ENCODE measurements around the gene KDM1A. TPM values are rescaled to one million over a fixed set of nuclear protein-coding genes. Genes with fewer than 3 reads are reported as not detected.
"Not testable (repeated sequence)": the region's sequence is repeated elsewhere in the genome, so short reads cannot be mapped to it uniquely, and the experiment has no call there.

The KDM1A gene
- total RNA-seq = 20.0 TPM

GRCh38 chr1:23019094-23019862, at the start of gene KDM1A:
Gene KDM1A, plus strand, starts transcription at chr1:23019468. Its CDS starts 129 bp downstream, at chr1:23019597.
- DNase-seq (ENCODE audit: low spot score) (peak; percentile 98), ATAC-seq (peak; percentile 98)

DNA sequence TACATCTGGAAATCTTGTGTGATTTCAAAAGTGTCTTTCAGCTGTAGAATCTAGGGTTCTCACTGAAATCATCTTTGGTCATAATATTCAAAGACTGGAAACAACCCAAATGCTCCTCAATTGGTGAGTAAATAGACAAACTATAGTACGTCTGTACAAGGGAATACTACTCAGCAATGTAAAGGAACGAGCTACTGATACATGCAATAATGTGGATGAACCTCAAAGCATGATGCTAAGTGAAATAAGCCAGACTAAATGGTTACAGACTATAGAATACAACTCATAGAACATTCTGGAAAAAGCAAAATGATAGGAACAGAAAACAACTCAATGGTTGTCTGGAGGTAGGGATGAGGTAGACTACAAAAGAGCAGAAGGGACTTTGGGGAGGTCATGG, 49.2 kb upstream of the KDM1A start:
- DNase-seq (ENCODE audit: low spot score) = no peak
- no peak for ATAC-seq

DNA sequence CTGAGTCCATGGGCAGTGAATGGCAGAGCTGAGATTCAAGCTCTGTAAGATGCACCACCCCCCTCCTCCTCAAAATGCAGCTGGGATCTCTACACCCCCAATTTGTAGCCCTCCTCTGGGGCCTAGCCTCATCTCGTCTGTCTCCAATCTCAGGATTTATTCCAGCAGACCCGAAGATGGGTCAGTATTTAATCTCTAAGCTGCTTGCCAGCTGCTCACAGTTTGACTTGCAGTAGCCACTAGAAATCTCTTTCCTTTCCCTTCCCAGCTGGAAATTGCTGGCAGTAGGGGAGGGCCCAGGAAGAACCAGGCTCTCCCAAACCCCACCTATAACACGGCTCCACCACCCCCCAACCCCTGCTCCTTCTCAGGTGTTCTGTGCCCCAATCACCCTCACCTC, 48.1 kb upstream of the KDM1A start:
- no peak for DNase-seq (ENCODE audit: low spot score)
- ATAC-seq = no peak

DNA sequence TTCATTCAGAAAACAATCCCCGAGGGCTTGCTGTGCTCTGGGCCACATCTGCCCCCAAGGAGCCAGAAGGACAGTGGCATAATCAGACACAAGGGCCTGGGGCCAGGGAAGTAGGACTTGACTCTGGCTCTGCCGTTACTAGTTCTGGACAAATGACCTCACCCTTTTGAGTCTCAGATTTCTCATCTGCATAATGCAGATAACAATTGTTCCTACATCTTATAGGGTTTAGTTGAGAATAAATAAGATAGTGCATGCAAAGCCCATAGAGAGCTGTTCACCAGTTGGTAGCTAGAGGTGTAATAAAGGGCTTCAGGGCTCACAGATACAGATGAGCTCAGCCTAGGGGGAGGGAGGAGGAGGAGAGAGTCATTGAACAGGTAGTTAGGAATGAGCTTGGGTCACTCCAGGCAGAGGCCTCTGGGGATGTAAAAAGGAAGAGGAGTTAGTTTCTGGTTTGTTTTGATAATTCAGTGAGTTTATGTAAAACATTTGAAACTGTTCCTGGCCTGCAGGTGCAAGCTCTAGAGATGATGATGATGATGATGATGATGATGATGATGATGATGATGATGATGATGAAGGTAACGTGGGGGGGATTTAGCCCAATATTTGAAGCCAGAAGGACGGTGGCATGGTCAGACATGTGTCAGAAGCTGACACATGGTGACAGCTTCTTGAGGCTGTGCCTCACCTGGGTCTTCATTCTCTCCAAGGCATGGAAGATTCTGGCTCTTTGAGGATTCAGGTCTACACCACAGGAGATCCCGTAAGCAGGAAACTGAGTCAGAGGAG, 47.5 kb upstream of the KDM1A start:
- DNase-seq (ENCODE audit: low spot score) (no peak), ATAC-seq (no peak)

DNA sequence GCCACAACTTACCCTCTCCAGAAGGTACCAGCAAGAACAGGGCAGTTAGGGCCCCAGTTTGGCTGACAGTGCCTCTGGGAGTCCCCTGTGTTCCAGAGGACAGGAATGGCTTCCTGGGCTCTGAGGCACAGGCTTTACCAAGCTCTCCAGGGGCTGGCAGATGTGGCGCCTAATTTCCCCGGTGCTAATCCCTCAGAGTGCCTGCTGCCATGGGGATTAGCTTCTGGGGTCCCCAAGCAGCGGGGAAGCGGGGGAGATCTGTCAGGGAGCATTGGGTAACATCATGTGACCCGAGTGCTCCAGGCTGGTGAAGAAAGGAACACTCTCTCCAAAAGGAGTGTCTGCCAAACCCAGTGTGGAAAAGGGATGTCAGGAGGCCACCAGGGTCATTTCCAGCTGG, 46.5 kb upstream of the KDM1A start, which contains the start of gene LACTBL1:
Gene LACTBL1, minus strand, starts transcription at position 107 of the 400 bp plus-strand sequence. CDS start 550 bp downstream, outside the sequence.
- DNase-seq (ENCODE audit: low spot score) (no peak), ATAC-seq (no peak)

DNA sequence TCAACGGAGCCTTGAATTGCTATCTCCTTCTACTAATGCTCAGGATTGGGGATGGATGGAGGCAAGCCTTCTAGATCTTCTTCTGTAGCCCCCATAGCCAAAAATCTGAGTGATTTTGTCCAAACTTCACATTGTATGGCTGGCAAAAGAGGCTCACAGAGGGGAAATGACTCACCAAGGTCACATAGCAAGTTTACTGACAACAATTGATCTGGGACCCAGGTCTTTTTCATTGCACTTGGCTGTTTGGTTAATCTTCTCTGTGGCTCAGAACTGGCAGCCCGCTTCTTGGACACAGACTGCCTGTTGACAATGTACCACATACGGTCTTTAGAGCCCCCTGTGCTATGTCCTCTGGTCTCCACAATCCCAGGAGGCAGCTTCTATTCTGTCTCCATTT, 43.6 kb upstream of the KDM1A start:
- ATAC-seq (no peak), DNase-seq (ENCODE audit: low spot score) (no peak)

GRCh38 chr1:22976127-22976460, 43.2 kb upstream of the KDM1A start:
- ATAC-seq = no peak

DNA sequence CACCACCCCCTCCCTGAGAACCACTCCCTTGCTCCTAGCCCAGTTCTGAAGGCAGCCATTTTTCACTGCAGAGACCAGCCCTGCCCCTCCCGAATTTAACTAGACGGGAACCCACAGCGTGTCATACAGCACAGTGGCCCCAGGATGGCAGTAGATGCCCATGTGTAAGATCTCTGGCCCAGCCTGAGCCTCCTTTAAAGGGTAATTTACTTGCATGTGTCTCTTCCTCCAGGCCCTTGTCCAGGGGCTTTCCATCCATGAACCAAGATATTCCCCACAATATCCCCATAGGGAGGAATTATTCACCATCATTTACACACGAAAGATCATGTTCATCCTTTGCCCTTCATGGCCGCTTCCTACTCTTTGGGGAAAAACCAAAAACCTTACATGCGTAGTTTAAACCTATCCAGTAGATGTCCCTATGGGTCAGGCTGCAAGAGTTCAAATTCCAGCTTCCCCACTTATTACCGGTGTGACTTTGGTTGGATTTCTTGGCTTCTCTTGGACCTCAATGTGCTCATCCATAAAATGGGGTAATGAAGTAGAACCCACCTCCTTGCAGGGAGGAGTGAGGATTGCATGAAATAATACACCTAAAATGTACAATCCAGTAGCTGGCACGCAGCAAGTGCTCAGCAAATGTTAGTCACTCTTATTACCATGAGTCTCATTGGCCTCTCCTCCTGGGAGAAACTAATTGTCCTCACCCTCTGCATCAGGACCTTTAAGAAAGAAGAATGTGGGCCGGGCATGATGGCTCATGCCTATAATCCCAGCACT, 42.6 kb upstream of the KDM1A start:
- DNase-seq (ENCODE audit: low spot score) (peak; percentile 66), ATAC-seq (peak; percentile 99)

More at GRCh38 chr1:22976127-22976460, 43.2 kb upstream of the KDM1A start:
- no peak for DNase-seq (ENCODE audit: low spot score)

GRCh38 chr1:22978299-22978698, 41.0 kb upstream of the KDM1A start:
- no peak for DNase-seq (ENCODE audit: low spot score)
- ATAC-seq = no peak

GRCh38 chr1:22980471-22980790, 38.8 kb upstream of the KDM1A start:
- not testable (repeated sequence) for ATAC-seq; DNase-seq (ENCODE audit: low spot score)

DNA sequence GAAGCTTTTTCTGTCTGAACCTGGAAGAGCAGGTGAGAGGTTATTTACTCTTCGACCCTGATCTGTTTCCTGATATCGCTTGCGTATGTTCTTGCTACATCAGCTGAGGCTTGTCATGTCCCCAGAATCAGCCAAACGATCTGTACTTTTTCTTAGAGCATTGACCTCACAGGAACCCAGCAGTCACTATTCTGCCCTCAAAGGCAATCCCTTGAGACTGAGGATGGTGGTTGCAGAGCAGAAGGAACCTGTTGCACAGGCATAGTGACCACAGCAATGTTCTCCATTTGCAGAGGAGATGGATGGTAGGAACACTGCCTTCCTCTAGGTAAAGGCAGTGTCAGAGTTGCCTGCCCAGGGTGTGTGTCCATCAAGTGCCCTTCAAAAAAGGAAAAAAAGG, 35.3 kb upstream of the KDM1A start:
- DNase-seq (ENCODE audit: low spot score) (no peak), ATAC-seq (no peak)

DNA sequence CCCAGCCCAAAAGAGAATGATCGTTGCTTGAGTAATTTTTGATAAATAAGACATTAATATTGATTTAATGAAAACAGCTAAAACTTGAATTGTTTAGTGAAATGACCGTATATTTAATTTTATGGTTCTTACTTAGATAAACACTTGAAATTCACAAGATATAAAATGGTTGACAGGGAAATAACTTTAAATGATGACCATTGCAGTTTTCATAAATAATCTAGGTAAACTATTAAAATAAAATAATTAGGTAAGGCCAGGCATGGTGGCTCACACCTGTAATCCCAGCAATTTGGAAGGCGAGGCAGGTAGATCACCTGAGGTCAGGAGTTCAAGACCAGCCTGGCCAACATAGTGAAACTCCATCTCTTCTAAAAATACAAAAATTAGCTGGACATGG, 26.9 kb upstream of the KDM1A start:
- DNase-seq (ENCODE audit: low spot score); ATAC-seq: not testable (repeated sequence)

DNA sequence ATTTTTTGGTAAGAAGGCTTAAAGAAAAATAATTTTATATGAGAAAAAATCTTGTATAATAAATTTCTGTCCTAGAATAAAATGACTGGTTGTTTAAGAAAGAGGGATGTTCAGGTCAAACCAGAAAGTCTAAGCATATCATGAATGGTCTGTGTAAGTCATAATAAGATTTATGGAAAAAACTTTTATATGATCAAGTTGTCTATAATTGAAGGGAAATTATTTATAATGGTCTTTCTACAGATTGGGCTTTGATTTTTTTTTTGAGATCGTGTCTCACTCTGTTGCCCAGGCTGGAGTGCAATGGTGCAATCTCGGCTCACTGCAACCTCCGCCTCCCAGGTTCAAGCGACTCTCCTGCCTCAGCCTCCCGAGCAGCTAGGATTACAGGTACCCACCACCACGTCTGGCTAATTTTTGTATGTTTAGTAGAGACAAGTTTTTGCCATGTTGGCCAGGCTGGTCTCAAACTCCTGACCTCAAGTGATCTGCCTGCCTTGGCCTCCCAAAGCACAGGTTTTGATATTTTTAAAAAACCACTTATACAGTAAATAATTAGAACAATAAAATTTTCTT, 26.0 kb upstream of the KDM1A start:
- not testable (repeated sequence) for DNase-seq (ENCODE audit: low spot score); ATAC-seq

- DNase-seq (ENCODE audit: low spot score) = no peak
- ATAC-seq = no peak
Observed at GRCh38 chr1:22995774-22996173, 23.5 kb upstream of the KDM1A start.

GRCh38 chr1:22997528-22997927, 21.7 kb upstream of the KDM1A start:
- not testable (repeated sequence) for ATAC-seq; DNase-seq (ENCODE audit: low spot score)

DNA sequence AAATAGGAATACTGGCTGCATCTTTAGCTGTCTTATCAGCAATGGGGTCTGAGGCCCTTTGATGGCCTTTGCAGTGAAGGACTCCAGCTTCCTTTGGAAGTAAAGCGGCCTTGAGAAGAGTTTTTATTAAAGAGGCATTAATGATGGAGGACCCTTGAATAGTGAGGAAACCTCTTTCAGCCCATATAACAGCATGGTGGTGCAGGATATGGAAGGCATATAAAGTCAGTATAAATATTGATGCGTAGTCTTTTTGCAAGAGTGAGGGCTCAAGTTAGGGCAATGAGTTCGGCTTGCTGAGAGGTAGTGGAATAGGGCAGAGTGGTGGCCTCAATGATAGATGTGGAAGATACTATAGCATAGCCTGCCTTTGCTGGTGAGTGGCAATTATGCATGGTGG, 19.1 kb upstream of the KDM1A start:
- not testable (repeated sequence) for ATAC-seq; DNase-seq (ENCODE audit: low spot score)

DNA sequence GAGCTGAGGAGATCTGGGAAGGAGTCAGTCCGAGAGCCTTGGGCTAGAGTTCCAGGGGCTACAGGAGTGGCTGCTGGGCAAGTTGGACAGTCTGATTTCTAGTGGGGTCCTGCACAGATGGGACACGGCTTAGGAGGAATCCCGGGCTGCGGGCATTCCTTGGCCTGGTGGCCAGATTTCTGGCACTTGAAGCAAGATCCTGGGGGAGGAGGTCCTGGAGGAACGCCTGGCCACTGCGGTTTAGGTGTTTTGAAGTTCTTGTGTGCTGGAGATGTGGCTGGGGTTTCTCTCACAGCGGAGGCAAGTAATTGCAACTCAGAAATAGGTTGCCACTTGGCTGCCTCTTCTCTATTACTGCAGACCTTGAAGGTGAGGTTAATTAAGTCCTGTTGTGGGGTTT, 17.1 kb upstream of the KDM1A start:
- not testable (repeated sequence) for ATAC-seq; DNase-seq (ENCODE audit: low spot score)

- no peak for ATAC-seq
- no peak for DNase-seq (ENCODE audit: low spot score)
Observed at GRCh38 chr1:23004112-23004511, 15.2 kb upstream of the KDM1A start.

DNA sequence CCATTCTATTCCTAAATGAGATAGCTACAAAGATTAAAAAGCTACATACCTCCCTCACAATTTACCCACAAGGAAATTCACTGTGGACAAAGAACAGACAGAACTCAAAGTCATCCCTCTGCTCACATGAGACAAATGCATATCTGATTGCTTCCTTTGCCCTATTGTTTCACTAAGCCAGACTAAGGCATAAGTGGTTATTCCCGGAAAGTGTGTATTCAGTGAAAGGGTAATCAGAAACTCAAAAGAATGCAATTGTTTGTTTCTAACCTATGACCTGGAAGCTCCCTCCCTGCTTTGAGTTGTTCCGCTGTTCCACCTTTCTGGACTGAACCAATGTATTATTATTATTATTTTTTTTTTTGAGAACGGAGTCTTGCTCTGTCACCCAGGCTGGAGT, 14.5 kb upstream of the KDM1A start:
- ATAC-seq = not testable (repeated sequence)

GRCh38 chr1:23007106-23007505, 12.2 kb upstream of the KDM1A start:
- ATAC-seq = no peak

More for the DNA sequence above, 14.5 kb upstream of the KDM1A start:
- not testable (repeated sequence) for DNase-seq (ENCODE audit: low spot score)

DNA sequence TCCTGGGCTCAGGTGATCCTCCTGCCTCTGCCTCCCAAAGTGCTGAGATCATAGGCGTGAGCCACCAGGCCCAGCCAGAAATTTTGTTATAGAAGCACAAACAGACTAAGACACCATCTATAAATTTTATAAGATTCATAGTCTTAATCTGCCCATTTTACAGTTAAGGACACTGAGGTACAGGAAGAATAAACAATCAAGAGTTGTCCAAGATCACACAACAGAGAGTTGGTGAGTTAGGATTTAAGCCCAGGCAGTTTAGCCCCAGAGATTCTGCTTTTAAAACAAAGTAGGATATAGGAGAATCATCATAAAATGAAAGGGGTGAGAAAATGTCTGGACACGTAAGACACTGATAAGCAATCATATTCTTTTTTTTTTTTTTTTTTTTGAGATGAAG, 10.4 kb upstream of the KDM1A start:
- ATAC-seq = no peak
- DNase-seq (ENCODE audit: low spot score) = no peak

More at GRCh38 chr1:23007106-23007505, 12.2 kb upstream of the KDM1A start:
- DNase-seq (ENCODE audit: low spot score) = no peak
